ENCODE data around the gene KCNA3. TPM values are rescaled to one million over a fixed set of nuclear protein-coding genes. Genes with fewer than 3 reads are reported as not detected.
A peak's percentile ranks its signal among the peaks of the same experiment; 100 is the strongest.

The KCNA3 gene
- polyA plus RNA-seq, 3 donors: 4.8 to 7.7 (median 5.6) TPM

- Histone ChIP-seq H3K4me1 (ENCODE audit: control insufficient read depth in 1 of 2, insufficient read depth in 2 of 2, low read length in 2 of 2) (peaks cover 0 to 8% of the 10 kb centered on the region in 2 donors), H3K79me2 (ENCODE audit: insufficient read depth, low read length) (no peaks in the 10 kb centered on the region), H3K4me2 (replicated peaks; ENCODE audit: extremely low read depth, low read length, poor library complexity, severe bottlenecking) (no peak overlapping the region), H3K9ac (ENCODE audit: insufficient read depth, low read length, poor library complexity, severe bottlenecking) (no peak overlapping the region), H4K20me1 (ENCODE audit: insufficient read depth, low read length) (no peaks in the 10 kb centered on the region), H3K27me3 (ENCODE audit: control insufficient read depth in 2 of 2, insufficient read depth in 2 of 2, low read length in 2 of 2) (no peaks in the 10 kb centered on the region), H2AFZ (ENCODE audit: insufficient read depth, low read depth, low read length, poor library complexity, severe bottlenecking) (no peak overlapping the region), H3K36me3 (replicated peaks in 1 of 2; ENCODE audit: control insufficient read depth in 1 of 2, insufficient read depth in 2 of 2, low read length in 2 of 2) (no peaks in the 10 kb centered on the region), H3K9me3 (replicated peaks in 1 of 2; ENCODE audit: control insufficient read depth in 1 of 2, insufficient read depth in 1 of 2, low read length in 2 of 2) (no peaks in the 10 kb centered on the region), H3K27ac (ENCODE audit: low read depth in 1 of 2, low read length in 2 of 2) (no peak overlapping the region), H3K4me3 (replicated peaks in 1 of 3; ENCODE audit: low read depth in 2 of 3, low read length in 3 of 3) (no peak overlapping the region)
- H3K4me1 Mint-ChIP-seq: peaks cover 11% of the 10 kb centered on the region
- no peak overlapping the region for H3K4me3 Mint-ChIP-seq
- TF ChIP-seq CTCF (IDR thresholded peaks at IDR 0.05): no peak
- intact Hi-C loops (cut with micrococcal nuclease): no loop called here
- no peak for DNase-seq
- H3K36me3 Mint-ChIP-seq: no peaks in the 10 kb centered on the region
- no peaks in the 10 kb centered on the region for H3K27me3 Mint-ChIP-seq (ENCODE audit: low read depth in 3 of 3)
- no peak overlapping the region for H3K27ac Mint-ChIP-seq
- no peaks in the 10 kb centered on the region for H3K9me3 Mint-ChIP-seq
Observed at GRCh38 chr1:110696818-110697217, 22.1 kb upstream of the KCNA3 start.

- H3K27me3 Mint-ChIP-seq (ENCODE audit: low read depth in 3 of 3): peaks cover 0 to 2% (median 1%) of the 10 kb centered on the region in 3 donors
- Histone ChIP-seq H3K9ac (ENCODE audit: insufficient read depth, low read length, poor library complexity, severe bottlenecking) (no peak overlapping the region), H3K4me2 (replicated peaks; ENCODE audit: extremely low read depth, low read length, poor library complexity, severe bottlenecking) (peak overlapping the region; percentile 40), H3K4me1 (ENCODE audit: control insufficient read depth in 1 of 2, insufficient read depth in 2 of 2, low read length in 2 of 2) (peaks cover 40 to 48% of the 10 kb centered on the region in 2 donors), H2AFZ (ENCODE audit: insufficient read depth, low read depth, low read length, poor library complexity, severe bottlenecking) (peak overlapping the region; percentile 55), H3K79me2 (ENCODE audit: insufficient read depth, low read length) (no peaks in the 10 kb centered on the region), H3K9me3 (replicated peaks in 1 of 2; ENCODE audit: control insufficient read depth in 1 of 2, insufficient read depth in 1 of 2, low read length in 2 of 2) (no peaks in the 10 kb centered on the region), H3K36me3 (replicated peaks in 1 of 2; ENCODE audit: control insufficient read depth in 1 of 2, insufficient read depth in 2 of 2, low read length in 2 of 2) (no peaks in the 10 kb centered on the region), H3K4me3 (replicated peaks in 1 of 3; ENCODE audit: low read depth in 2 of 3, low read length in 3 of 3) (peak overlapping the region in 1 of 3 experiments; percentile 22), H4K20me1 (ENCODE audit: insufficient read depth, low read length) (no peaks in the 10 kb centered on the region), H3K27me3 (ENCODE audit: control insufficient read depth in 2 of 2, insufficient read depth in 2 of 2, low read length in 2 of 2) (no peaks in the 10 kb centered on the region), H3K27ac (ENCODE audit: low read depth in 1 of 2, low read length in 2 of 2) (peak overlapping the region in 1 of 2 donors; percentile 64)
- DNase-seq: peak in 2 of 3 donors; percentile 30 to 53
- intact Hi-C loops (cut with micrococcal nuclease): no loop called here
- no peak for TF ChIP-seq CTCF (IDR thresholded peaks at IDR 0.05)
- peak overlapping the region in 1 of 2 donors; percentile 60 for H3K4me3 Mint-ChIP-seq
- H3K4me1 Mint-ChIP-seq: peaks cover 51% of the 10 kb centered on the region
- 42% methylated on average over 2 of the region's 4 CpGs for WGBS (ENCODE audit: insufficient coverage)
- H3K27ac Mint-ChIP-seq: peak overlapping the region; percentile 24 to 83 (median 72)
- H3K36me3 Mint-ChIP-seq: peaks cover 0 to 5% of the 10 kb centered on the region in 2 donors
- peaks cover 0 to 2% (median 0%) of the 10 kb centered on the region in 7 donors for H3K9me3 Mint-ChIP-seq
Observed at GRCh38 chr1:110690709-110691365, 16.1 kb upstream of the KCNA3 start.
